NCI-H146 treated with DMSO at 0.1 percent for 48 hours (cell line): ENCODE data around the gene PRTG.
"Not testable (repeated sequence)": the region's sequence is repeated elsewhere in the genome, so short reads cannot be mapped to it uniquely, and the experiment has no call there.

Experiments
- DNase-seq: peaks from one replicate; lab custom pipeline; 2025; ENCODE audit not compliant: unreplicated experiment; lab: John Stamatoyannopoulos, UW

Gene PRTG

DNA sequence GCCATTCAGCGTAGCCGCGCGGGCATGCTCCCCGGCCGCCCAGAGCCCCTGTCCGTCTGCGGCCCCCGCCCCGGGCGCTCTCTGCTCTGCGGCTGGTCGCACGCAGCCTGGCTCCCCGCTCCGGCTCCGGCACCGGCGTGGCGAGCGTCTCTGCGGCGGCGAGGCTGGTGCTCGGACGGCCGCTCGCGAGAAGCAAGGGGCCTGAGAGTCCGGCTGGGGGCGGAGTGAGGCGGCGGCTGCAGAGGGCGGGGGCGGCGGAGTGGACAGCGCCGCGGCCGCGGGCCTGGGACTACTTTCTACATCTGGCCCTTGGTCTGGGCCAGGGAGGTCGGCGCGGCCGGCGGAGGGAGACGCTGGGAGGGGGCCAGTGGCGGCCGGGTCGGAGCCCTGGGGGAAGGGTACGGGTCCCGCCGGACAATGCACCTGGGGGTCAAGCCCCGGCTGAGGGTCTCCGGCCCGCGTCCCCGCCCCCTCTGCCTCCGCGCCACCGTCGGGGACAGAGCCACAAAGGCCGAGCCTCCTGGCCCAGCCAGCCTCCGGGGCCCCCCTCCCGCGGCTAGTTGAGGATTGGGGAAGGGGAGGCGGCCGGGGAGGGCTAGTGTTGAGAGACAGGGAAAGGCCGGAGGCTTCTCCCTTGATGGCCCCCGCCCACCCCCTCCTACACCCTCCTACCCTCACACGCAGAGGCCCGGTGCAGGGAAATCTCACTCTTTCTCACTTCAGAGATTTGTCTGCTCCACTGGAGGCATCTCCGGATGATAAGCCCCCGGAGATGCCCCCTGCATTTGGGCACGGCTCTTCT is at the start of gene PRTG:
Gene PRTG, minus strand, starts transcription at position 226 of the 802 bp plus-strand sequence. Its CDS starts 221 bp downstream, at position 5.
- no peak for DNase-seq

GRCh38 chr15:55791551-55792400 is 48.8 kb upstream of the PRTG start:
- DNase-seq, result no peak

DNA sequence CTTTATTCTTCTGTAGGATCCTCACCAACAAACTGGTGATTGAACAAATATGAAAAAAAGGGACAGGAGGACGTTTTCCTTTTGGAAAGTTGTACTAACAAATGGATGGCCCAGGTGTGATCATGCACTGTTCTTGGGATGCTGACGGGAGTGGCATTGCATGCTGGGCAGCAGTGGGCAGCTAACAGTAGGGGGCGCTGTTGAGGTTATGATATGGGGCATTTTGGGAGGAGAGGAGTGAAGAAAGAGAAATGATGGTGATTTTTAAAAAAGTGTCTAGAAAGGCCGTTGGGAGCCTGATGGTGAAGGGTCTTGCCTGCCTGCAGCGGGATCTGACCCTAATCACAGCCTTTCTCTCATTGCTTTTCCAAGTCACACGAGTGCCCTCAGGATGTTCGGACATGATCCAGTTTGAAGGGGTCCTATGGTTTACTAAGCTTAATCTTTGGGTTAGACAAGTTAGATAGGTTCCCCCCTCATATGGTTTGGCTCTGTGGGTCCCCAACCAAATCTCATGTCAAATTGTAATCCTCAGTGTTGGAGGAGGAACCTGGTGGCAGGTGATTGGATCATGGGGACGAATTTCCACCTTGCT is 46.2 kb upstream of the PRTG start:
- no peak for DNase-seq

DNA sequence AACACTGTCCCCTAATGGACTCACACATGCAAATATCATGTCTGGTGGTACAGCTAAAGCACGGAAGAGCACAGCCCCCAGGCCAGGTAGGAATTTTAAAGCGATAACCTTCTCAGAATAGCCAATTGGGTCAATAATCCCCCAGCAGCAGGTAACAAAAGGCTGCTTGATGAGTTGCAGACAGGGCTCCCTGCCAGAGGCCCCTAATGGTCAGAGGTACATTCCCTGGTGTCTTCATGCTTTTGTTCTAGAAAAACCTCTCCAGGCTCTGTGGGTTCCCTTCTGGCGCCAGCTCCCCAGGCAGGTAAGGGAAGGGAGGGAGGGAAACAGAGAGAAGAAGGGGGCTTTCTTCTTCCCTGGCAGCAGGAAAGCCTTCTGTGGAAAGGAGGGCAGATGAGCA is 43.4 kb upstream of the PRTG start:
- no peak for DNase-seq

GRCh38 chr15:55785593-55785992 is 42.6 kb upstream of the PRTG start:
- not testable (repeated sequence) for DNase-seq

- no peak for DNase-seq
Measured at GRCh38 chr15:55784286-55784685, 41.3 kb upstream of the PRTG start.

GRCh38 chr15:55782901-55783300 is 39.9 kb upstream of the PRTG start:
- DNase-seq, result no peak

GRCh38 chr15:55780292-55780691 is 37.3 kb upstream of the PRTG start:
- DNase-seq, result no peak

GRCh38 chr15:55778932-55779331 is 36.0 kb upstream of the PRTG start:
- DNase-seq, result no peak

- no peak for DNase-seq
Measured at GRCh38 chr15:55775316-55775715, 32.4 kb upstream of the PRTG start.

GRCh38 chr15:55774113-55774970 is 31.4 kb upstream of the PRTG start:
- DNase-seq, result no peak

GRCh38 chr15:55770806-55771205 is 27.9 kb upstream of the PRTG start:
- DNase-seq, result no peak

- DNase-seq, result no peak
Measured at GRCh38 chr15:55770261-55770660, 27.3 kb upstream of the PRTG start.

DNA sequence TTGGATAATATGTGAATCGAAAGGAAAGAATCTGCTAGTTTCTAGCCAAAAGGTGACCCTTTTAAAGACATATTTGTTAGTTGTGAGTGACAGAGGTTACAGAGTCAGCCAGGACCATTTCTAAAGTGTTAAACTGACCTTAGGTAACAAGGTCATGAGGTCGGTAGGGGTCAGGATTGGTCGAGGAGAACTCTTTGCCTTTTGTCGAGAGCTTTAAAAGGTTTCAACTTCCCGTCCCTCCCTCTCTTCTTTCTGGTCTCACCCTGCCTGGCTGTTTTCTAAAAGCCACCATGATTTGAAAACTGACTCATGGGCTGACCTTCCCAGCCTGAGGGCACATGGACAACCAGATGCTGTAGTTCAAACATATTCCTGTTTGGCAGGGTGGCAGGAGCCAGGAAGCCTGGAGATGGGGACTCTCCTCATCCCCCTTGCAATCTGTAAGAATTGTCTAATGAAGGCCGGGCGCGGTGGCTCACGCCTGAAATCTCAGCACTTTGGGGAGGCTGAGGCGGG is 25.8 kb upstream of the PRTG start:
- no peak for DNase-seq

DNA sequence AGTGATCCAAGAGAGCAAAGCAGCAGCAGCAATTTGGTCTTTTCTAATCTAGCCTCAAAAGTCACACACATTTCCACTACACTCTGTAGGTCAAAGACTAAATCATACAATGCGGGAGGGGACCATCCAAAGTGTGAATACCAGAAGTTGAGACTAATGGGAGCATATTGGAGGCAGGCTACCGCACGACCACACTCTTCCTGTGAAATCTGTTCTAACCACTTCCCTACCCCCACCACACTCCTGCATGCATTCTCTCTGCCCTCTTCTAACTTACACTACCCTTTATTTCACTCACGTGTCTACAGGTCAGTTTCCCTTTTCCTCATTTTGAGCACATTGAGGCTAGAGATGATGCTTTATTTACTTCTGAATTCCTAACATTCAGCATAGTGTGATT is 23.7 kb upstream of the PRTG start:
- DNase-seq, result no peak

GRCh38 chr15:55764398-55764797 is 21.4 kb upstream of the PRTG start:
- no peak for DNase-seq

- DNase-seq, result no peak
Measured at GRCh38 chr15:55758580-55758986, 15.6 kb upstream of the PRTG start.

- DNase-seq, result not testable (repeated sequence)
Measured at GRCh38 chr15:55753433-55753832, 10.5 kb upstream of the PRTG start.

- no peak for DNase-seq
Measured at GRCh38 chr15:55750706-55751105, 7.8 kb upstream of the PRTG start.
